22Rv1 (cell line): ENCODE data around the gene IL19.

Experiments
- ZFX ChIP-seq: fragments of 450-650 bp; IDR thresholded peaks from 2 replicates; pipeline ENCODE4 v1.6.1; 2017; ENCODE audit warnings: antibody characterized with exemption, borderline replicate concordance
- TF ChIP-seq, protein P1 (sequence below): fragments of 450-650 bp; IDR thresholded peaks from 2 replicates; pipeline ENCODE4 v1.5.1; 2017; ENCODE audit warnings: mild to moderate bottlenecking

DNA sequence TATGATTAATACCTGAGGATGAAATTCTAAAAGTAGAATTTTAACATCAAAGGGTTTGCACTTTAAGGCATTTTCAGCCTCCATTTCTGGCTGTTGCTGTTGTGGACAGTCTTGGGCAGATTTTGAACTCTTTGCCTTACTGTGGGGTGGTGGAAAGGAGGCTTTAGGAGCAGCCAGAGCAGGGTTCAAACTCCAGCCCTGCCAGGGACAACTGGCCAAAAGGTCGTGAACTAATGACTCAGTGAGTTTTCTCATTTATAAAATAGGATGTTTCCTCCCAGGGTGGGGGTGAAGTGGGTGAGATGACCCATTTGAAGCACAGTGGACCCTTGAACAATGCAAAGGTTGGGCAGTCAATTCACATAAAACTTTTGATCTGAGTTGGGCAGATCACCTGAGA, 49.1 kb upstream of the IL19 start:
- TF ChIP-seq, protein P1, sequence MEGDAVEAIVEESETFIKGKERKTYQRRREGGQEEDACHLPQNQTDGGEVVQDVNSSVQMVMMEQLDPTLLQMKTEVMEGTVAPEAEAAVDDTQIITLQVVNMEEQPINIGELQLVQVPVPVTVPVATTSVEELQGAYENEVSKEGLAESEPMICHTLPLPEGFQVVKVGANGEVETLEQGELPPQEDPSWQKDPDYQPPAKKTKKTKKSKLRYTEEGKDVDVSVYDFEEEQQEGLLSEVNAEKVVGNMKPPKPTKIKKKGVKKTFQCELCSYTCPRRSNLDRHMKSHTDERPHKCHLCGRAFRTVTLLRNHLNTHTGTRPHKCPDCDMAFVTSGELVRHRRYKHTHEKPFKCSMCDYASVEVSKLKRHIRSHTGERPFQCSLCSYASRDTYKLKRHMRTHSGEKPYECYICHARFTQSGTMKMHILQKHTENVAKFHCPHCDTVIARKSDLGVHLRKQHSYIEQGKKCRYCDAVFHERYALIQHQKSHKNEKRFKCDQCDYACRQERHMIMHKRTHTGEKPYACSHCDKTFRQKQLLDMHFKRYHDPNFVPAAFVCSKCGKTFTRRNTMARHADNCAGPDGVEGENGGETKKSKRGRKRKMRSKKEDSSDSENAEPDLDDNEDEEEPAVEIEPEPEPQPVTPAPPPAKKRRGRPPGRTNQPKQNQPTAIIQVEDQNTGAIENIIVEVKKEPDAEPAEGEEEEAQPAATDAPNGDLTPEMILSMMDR: no peak
- no peak for TF ChIP-seq ZFX
